Peyer's patch (tissue), 4 donors: ENCODE data around the gene VN1R4.

ENCODE experiments used
- CTCF ChIP-seq, 6 experiments: fragments of 450-650 bp in 4 of 6; fragments of 200-600 bp in 2 of 6; sonication (generic) in 1 of 6; IDR thresholded peaks; one replicate each; pipeline ENCODE4 v1.5.1; 2017 to 2019; ENCODE audit warnings: antibody characterized with exemption in 6 of 6, mild to moderate bottlenecking in 3 of 6, moderate library complexity in 1 of 6
- POLR2A ChIP-seq, 2 donors: fragments of 450-650 bp; IDR thresholded peaks; one replicate each; pipeline ENCODE4 v1.5.1; 2017; ENCODE audit warnings: antibody characterized with exemption in 2 of 2, mild to moderate bottlenecking in 2 of 2, moderate library complexity in 2 of 2

- no peak for TF ChIP-seq CTCF (IDR thresholded peaks at IDR 0.05)
- no peak for TF ChIP-seq POLR2A (IDR thresholded peaks at IDR 0.05)
Observed at GRCh38 chr19:53294786-53295441, 27.4 kb upstream of the VN1R4 start.
